Central memory CD4-positive, alpha-beta T cell (primary cell): ENCODE measurements around the gene SMYD5.
A peak's percentile ranks its signal among the peaks of the same experiment; 100 is the strongest.
"Not testable (repeated sequence)": the region's sequence is repeated elsewhere in the genome, so short reads cannot be mapped to it uniquely, and the experiment has no call there.

Experiments used
- DNase-seq: peaks from one replicate; pipeline ENCODE4 v3.0.0; 2022
- total RNA-seq, 3 experiments: gene quantifications; one replicate each; lab custom pipeline; 2026; lab: John Stamatoyannopoulos, UW

SMYD5 gene
- total RNA-seq: 30.1 to 77.7 (median 37.2) reads per million in 3 experiments

- DNase-seq: peak; percentile 87
Observed at GRCh38 chr2:73214120-73215035, at the start of gene SMYD5. SMYD5 (plus strand) TSS chr2:73214245; CDS start chr2:73214267, 22 bp downstream.

GRCh38 chr2:73165978-73166377 is 48.1 kb upstream of the SMYD5 start:
- not testable (repeated sequence) for DNase-seq

DNA sequence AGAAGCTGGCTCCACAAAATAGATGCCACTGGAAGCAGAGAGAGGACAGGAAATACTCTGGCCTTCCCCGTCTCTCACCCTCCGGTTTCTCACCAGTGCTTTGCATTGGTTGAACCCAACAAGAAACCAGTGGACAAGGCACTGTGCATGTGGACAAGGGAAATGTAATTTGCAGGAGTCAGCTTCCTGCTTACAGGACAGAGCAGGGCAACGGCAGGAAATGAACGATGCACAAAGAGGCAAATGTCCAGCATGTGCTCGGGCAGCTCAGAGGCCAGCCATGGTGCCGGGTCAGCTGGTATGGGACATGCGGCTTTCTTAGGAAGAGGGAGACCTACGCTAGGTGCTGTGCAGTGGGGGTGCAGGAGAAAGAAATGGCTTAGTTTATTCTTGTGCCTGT is 47.2 kb upstream of the SMYD5 start:
- not testable (repeated sequence) for DNase-seq

DNA sequence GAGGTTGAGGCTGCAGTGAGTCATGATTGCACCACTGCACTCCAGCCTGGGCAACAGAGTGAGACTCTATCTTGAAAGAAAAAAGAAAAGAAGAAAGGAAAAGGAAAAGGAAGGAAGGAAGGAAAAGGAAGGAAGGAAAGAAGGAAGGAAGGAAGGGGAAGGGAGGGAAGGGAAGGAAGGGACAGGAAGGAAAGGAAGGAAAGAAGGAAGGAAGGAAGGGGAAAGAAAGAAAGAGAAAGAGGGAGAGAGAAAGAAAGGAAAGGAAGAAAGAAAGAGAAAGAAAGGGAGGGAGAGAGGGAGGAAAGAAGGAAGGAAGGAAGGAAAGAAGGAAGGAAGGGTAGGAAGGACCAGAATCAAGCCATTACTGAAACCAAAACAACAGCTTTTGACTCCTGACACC is 45.7 kb upstream of the SMYD5 start:
- DNase-seq: not testable (repeated sequence)

GRCh38 chr2:73170341-73170740 is 43.7 kb upstream of the SMYD5 start:
- DNase-seq: not testable (repeated sequence)

DNA sequence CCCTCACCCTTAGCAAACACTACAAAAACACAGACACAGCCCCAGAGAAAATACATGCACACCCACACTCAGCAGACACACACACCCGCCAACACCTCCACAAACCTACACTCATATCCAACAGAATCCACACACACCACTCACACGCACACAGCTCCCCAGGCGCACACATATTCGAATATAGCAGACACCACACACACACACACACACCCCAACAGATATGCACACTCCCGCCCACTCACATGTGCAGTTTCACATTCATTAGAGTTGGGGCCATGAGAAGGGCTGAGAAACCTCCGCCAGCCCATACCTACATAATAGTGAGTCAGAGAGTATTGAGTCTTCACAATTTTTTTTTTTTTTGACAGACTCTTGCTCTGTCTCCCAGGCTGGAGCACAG is 41.1 kb upstream of the SMYD5 start:
- no peak for DNase-seq

DNA sequence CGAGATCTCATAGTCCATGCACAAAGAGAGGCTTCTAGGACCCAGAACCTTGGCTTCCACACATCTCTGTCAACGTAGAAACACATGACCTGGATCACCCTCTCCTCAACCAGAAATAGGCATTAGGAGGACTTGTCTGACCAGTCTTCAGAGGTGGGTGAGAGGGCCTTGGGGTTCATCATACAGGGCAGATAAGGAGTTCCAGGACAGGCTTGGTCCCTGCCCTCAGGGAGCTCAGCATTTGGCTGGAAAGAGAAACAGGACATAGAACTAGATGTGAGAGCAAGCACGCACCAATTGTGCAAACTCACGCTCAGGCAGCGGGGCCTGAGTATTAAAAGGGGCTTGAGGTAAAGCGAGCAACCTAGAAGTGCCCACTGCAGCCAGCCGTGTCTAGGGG is 40.3 kb upstream of the SMYD5 start:
- no peak for DNase-seq

DNA sequence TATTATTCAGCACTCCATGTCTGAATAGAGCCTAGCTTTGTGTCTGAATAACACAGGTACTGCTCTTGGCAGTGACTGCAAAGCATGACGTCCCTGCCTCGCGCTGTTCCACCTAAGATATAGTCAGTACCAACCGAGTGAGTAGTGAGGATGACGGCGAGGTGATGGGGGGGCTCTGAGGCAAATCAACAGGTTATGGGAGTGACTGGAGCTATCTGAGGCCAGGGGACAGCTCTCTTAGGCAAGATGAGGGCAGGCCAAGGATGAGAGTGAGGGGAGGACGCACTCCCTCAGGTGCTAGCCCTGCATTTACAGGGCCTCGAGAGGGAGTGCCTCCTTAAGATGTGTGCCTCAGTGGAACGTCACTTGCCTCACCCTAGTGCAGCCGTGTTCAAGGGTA is 39.8 kb upstream of the SMYD5 start:
- DNase-seq: no peak

DNA sequence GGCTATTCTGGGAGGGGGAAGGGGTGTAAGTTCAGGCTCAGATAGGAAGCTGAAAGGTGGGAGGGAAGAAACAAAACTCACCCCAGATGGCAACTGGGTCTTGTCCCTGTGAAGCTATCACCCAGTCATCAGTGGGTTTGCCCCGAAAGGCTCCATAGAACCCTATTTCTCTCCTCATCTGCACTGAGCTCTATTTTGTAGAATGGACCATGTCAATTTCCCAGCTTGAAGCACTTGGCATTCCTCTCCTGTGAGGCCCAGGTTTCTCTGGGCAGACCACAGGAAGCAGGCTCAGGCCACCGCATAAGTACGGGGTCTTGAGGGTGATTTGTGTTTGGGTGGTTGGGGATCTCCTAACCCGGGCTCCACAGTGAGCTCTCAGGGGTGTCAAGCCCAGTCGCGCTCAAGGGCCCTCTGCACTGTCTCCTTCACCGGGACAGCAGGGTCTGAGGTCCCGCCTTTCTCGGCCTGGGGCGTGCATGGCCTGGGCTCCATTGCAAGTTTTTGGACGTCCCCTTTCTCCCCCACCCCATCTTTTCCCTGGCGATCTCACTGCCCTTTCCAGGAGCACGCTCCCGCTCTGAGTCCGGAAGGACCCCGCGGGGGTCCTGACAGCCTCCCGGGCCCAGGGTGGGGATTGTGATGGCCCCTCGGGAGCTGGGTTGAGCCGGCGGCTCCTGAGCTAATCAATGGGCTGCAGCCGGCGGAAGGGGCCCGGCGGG is 38.9 kb upstream of the SMYD5 start:
- no peak for DNase-seq

- DNase-seq: peak; percentile 60
Observed at GRCh38 chr2:73175663-73176204, 38.3 kb upstream of the SMYD5 start.

DNA sequence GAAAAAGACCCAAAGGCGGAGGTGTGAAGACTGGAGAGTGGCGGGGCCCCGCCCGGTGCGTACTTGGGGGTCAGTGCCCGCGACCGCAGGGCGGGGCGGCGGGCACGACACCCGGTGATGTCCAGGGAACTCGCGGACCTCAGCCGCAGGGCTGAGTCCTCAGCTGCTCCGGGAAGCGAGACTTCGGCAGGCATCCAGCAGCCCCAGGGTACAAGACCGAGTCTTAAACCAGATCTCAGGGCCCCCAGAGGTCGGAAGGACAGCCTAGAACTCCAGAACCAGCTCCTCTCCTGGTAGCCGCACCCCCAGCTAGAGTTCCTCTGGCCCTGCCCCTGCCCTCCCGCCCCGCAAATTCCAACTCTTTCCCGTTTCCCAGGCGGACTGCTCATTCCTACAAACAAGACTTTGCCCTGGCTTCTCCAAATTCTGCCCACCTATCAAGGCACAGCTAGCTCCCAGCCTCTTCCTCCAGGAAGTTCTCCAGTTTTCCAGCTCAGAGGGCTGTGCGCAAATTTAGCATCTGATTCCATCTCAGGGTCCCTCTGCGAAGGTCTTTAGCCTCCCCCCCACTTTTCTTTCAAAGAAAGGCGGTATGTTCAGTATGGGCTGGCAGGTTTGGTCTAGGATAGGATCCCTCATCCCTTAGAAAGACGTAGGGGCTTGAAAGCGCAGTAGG is 37.7 kb upstream of the SMYD5 start:
- no peak for DNase-seq

DNA sequence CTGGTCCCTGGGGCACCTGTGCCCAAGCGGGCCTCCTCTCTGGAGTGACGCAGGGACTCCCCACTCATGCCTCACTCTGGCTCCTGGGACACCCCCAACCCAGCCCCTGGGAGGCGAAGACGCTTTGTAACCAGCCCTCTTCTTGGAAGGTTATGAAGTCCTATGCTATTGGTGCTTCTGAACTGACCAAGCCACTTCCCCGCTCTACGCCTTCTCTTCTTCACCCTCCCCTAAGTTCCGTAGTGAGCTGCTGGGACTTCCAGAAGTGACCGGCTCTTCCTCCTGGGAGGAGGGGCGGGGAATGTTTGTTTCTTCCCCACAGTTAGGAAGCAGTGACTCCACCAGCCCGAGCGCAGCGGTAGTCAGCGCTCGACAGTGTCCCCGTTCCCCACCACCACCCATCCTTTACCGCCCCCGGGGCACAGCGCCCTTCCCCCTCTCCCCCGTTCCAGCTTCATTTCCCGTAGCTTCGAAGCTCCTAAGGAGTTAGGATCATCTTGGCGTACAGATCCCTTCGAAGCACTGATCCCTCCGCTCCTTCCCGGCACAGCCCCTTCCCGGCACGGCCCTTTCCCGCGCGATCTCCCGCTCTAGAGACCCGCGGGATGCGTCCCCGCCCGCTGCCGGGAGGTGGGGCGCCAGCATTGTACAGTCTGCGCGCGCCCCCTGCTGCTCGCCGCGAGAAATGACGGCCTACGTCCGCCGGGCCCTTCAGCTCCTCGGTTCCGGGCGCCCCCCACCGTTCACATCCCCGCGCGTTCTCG is 37.0 kb upstream of the SMYD5 start:
- peak; percentile 81 for DNase-seq

GRCh38 chr2:73177645-73178255 is 36.3 kb upstream of the SMYD5 start:
- DNase-seq: no peak

GRCh38 chr2:73185965-73186364 is 28.1 kb upstream of the SMYD5 start:
- DNase-seq: no peak

DNA sequence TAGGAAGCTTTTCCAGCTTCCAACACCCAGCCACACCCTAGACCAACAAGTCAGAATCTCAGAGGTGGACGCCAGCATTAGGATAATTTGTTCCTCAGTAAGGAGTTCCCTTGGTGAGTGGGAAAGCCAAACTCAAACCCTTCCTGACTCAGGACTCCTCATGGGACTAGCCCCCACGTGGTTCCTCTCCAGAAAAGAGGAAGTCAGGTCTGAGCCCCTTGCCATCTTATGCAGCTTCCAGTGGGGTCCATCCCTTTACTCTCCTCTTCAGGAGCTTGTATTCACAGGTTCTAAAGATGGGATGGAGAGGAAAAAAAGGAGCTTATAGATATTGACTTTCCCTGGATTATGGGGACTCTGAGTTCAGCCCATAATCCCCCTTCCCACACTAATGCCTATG is 26.5 kb upstream of the SMYD5 start:
- no peak for DNase-seq

GRCh38 chr2:73197579-73197978 is 16.5 kb upstream of the SMYD5 start:
- DNase-seq: no peak

GRCh38 chr2:73200281-73200680 is 13.8 kb upstream of the SMYD5 start:
- not testable (repeated sequence) for DNase-seq

DNA sequence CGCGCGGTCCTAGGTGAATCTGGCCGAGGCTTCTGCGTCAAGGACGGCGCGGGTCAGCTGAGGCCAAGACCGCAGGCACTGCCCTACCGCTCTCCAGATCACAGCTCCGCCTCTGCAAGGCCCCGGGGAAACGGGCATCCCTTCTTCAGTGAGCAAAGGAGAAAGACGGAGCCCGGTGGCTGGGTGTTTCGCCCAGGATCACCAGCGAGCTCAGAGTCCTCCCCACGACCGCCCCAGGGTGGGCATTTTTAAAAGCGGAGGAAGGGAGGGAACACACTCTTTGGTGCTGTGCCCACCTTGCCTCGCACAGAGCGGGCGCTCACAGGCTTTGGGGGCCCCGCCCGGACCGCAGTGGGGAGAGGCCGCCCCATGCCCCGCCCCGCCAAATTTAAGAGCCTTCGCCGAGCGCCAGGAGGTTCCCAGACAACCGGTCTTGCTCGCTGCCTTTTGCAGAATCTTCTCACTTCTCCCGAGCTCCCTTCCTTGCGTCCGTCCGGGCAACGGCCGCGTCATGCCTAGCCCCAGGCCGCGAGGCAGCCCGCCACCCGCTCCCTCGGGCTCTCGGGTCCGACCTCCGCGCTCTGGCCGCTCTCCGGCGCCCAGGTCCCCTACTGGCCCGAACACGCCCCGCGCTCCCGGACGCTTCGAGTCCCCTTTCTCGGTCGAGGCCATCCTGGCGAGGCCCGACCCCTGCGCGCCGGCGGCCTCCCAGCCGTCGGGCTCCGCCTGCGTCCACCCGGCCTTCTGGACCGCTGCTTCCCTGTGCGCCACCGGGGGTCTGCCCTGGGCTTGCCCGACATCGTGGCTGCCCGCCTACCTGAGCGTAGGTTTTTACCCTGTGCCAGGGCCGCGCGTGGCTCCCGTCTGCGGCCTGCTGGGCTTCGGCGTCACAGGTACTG is 11.6 kb upstream of the SMYD5 start, which contains the start of gene NOTO:
Gene NOTO, plus strand, starts transcription at position 419 of the 899 bp plus-strand sequence. Its CDS starts 93 bp downstream, at position 512.
- DNase-seq: no peak

DNA sequence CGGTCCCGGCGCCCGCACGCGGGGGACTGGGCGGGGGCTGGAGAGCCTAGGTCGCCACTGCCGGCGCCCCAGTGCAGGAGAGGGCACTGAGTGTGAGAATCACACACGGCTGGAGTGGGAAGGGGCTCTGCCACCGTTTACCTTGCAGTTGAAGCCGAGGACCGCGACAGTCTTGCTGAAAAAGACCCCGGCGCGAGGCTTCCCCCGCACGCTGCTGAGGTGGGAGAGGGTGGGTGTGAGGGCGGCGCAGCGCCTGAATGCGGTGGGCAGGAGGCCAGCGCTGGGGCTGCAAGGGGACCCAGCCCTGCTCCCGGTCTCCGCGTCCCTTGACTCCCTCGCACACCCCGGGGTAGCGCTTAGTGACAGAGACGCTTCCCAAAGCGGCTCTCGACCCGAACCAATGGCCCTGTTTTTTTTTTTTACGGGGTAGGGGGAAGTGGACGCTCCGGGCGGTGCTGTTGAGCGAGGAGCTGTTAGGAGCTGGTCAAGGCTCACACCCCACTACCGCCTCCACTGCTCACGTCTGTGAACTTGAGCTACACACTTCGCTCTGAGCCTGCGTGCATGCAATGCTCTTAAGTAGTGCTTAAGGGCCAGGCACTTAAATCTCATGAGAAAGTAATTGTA is 10.9 kb upstream of the SMYD5 start:
- DNase-seq: no peak

DNA sequence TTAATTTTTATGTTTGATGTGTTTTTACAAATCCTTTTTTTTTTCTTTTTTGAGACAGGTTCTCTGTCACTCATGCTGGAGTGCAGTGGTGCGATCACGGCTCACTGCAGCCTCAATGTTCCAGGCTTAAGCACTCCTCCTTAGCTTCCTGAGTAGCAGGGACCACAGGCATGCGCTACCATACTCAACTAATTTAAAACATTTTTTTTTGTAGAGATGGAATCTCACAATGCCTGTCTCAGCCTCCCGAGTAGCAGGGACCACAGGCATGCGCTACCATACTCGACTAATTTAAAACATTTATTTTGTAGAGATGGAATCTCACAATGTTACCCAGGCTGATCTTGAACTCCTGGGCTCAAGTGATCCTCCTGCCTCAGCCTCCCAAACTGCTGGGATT is 8.4 kb upstream of the SMYD5 start:
- no peak for DNase-seq
